GM18907 (cell line): ENCODE results near the gene NEU4.
"Not testable (repeated sequence)": the region's sequence is repeated elsewhere in the genome, so short reads cannot be mapped to it uniquely, and the experiment has no call there.

Experiments
- ATAC-seq: cut with Tn5 transposase; IDR thresholded peaks from one replicate; pipeline ENCODE4 v1.9.1; 2021; ENCODE audit warnings: mild to moderate bottlenecking, moderate library complexity; ENCODE audit not compliant: unreplicated experiment

NEU4 gene

GRCh38 chr2:241798631-241799521 is 10.1 kb upstream of the NEU4 start:
- no peak for ATAC-seq

DNA sequence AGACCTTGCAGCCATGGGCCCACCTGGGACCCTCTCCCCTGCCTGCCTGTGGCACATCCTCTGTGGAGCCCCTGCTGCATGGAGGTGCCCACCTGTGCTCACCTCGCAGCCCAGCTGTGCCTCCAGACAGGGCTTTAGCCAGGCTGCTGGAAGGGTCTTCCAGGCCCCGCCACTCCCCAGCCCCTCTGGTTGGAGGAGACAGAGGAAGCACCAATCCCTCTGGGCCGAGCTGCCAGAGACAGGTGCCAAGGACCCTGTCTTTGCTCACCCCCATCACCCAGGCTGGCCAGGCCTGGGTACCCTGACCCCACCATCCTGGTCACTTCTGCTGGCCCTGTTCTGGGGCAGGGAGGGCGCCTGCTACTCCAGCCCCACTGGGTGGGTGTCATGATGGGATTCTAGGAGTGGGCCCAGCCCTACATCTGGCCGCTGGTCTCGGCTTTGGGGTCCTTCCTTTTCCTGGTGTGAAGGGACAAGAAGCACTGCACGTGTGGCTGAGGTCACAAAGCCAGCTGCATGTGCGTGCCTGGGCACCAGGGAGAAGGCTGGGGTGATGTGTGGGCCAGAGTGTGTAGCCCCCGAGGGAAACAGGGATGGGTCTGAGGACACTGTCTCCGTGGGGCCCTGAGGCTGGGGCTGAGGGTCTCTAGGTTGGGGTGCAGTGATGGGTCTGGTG is 9.3 kb upstream of the NEU4 start:
- no peak for ATAC-seq

GRCh38 chr2:241800198-241800903 is 8.6 kb upstream of the NEU4 start:
- ATAC-seq: not testable (repeated sequence)

GRCh38 chr2:241801611-241802420 is 7.2 kb upstream of the NEU4 start:
- ATAC-seq: no peak

DNA sequence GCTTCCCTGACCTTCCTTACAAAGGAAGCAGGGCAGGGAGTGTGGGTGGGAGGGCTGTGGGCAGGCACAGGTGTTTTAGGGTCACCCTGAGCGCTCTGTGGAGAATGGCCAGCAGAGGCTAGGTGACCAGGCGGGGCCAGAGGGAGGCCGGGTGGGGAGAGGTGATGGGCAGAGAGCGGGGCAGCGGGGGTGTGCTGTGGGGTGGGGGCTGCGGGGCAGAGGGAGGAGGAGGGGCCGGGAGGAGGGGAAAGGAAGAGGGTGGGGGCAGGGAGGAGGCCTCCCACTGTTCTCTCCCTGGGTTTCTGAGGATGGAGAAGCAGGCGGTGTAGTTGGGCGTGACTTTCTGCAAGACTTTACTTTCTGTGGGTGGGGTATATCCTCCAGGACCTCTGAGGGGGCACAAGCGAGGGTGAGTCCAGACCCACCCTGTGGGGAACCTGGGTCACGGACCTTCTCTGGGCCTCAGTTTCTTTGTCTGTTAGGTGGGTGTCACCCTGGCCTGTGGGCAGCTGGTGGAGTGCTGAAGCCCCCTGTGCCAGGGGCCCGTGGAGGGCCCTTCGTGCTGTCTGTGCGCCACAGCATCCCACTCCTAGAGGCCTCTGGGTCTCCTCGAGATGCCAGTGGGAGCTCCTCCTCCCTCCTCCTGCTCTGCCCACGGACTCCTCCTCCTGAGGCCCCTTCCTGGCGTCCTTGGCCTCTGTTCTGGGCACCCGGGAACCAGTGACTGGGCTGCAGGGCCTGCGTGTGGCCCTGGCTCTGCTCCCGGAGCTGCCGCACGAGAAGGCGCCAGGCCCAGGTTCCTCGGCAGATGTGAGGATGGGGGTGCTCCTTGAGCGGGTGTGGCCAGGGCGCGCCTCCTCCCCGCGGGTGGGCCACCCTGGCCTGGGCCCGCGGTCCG is 6.3 kb upstream of the NEU4 start:
- ATAC-seq: no peak

GRCh38 chr2:241803387-241804325 is 5.3 kb upstream of the NEU4 start:
- no peak for ATAC-seq

DNA sequence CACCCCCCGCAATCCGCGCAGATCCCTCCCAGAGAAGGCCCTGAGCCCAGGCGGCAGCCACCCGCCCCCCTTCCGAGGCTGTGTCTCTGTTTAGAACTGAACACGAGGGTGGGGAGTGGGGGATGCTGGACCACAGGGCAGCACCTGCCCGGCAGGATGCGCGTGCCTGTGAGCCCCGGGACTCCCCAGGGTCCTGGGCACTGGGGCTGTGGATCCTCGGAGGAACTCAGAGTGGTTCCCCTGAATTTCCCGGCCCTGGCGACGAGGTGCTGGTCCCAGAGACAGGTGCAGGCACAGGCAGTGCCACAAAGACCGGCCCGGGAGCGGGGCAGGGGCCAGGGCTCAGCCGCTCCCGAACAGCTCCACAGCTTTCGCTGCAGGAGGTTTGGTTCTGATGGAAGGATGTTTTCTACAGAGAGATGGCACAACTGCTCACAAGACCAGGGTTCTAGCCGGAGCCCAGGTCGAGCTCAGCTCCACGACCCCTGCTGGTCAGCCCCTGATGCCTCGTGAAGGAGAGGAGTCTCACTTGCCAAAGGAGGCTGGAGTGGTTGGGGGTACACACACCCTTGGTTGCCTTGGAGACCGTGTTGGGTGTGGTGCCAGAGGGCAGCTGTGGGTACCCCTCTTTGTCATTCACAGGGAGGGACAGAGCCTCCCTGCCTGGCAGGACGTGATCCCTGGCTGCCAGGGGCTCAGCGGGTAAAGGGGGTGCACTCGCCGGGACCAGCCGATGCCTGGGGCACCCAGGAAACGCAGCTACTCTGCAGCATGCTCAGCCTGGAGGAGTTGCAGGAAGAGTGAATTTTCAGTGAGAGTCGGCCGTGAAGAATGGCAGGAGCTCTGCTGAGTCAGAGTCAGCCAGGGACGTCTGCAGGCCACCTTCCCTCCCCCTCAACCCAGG is 4.4 kb upstream of the NEU4 start:
- ATAC-seq: no peak

- not testable (repeated sequence) for ATAC-seq
Observed at GRCh38 chr2:241806217-241806616, 2.8 kb upstream of the NEU4 start.

DNA sequence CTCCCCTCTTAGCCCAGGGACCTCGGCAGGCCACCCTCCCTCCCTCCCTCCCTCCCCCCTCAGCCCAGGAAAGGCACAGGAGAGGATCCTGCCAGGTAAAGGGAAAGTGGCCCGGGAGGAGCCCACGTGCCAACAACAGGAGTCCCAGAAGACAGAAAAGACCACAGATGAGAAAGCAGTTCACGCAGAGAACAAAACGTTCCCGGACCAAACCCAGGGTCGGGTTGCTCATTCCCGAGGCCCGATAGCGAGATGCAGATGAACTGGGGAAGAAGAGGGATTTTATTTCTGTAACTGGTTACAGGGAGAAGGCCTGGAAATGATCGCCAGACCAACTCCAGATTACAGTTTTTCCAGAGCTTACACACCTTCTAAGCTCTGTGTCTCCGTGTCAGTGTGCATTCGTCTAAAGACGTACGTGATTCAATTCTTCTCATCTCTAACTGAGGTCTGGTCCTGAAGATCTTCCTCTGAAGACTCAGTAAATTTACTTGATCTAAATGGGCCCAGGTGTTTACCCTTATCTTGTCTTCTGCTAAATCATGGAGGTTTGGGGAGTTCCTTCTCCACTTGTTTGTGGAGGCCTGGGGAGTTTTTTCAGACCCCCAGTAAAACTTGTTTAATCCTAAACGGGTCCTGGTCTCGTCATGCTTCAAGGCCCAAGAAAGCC is 807 bp upstream of the NEU4 start:
- no peak for ATAC-seq

DNA sequence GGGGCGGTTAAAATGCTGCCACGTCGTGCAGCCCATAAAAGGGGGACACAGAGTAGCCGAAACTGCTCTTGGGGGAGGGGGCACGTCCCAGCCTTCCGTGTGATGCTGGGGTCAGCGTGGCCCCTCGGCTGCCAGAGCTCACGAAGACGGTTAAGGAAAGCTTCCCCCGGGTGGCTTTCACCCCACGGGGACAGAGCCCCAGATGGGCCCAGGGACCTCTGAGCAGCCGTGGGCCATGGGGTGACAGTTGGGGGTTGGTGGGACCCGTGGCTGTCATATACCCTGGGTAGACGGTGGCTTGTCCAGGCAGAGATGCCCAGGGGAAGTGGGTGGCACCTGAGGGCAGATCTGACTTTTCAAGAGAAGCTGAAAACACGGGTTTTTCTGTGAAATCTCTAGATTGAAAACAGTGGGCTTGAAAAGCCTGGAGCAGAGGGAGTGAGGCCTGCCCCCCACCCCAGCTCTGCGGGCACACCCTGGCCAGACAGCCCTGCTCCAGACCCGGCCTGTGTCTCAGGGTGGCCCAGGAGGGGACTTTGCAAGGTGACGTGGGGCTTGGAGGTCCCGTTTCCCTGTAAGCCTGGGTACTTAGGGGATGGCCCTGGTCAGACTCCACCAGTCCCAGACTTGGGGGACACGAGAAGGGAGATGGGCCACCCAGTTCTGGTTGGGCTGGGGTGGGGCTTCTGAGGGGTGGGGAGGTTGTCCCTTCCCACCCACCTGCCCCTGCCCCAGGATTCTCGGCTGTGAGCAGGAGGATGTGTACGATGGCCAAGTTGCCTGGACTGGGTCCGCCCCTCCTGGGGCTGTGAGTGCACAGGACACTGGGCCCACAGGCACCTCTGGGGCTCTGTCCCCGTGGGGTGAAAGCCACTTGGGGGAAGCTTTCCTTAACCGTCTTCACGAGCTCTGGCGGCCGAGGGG is 652 bp downstream of the NEU4 start:
- no peak for ATAC-seq

GRCh38 chr2:241810307-241811200 is 1.6 kb downstream of the NEU4 start:
- ATAC-seq: no peak

DNA sequence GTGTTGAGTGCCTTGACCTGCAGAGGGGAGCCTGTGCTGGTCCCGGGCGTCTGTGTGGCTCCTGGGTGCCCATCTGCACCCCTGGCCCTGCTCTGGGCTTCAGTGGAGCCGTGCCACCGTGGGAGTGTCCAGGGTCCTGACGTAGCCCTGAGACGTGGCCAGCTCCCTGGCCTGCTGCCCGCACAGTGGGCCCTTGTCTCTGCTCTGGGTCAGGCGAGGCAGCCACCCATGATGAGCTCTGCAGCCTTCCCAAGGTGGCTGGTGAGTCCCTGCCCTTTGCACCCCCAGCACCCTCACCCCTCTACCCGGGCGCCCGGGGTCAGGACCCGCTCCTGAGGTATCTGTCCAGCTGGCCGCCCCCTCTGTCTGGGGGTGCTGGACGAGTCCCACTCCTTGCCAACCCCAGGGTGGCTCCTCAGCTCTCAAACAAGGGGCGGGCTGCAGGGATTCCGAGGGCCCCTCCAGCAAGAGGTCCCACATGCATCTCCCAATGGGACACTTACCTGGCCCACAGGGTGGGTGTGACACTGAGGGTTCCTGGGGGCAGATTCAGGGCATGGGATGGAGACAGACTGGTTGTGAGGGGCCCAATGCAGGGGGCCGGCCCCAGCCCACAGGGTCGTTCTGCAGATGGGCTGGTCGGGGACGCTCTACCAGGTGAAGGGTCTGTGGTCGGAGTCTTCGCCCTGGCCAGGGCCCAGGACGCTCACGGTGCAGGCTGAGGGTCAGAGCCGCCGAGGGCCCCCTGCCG is 2.4 kb downstream of the NEU4 start:
- ATAC-seq: no peak

- ATAC-seq: no peak
Observed at GRCh38 chr2:241811952-241812729, 3.1 kb downstream of the NEU4 start.
